Activated naive CD4-positive, alpha-beta T cell treated with anti-CD3 and anti-CD28 coated beads, Interleukin-2, amount 50 U/mL, for 72 hours (primary cell): ENCODE results near the gene CUL9. TPM values are rescaled to one million over a fixed set of nuclear protein-coding genes. Genes with fewer than 3 reads are reported as not detected.

ENCODE experiments used
- ATAC-seq, 2 donors: fragments of 150-1000 bp; cut with Tn5 transposase; 2 replicates each; pipeline ENCODE4 v1.10.0; 2021; ENCODE audit warnings: mild to moderate bottlenecking in 2 of 2, moderate library complexity in 2 of 2
- DNase-seq, 2 donors: peaks; one replicate each; pipeline ENCODE4 v3.0.0; 2021 to 2022; ENCODE audit warnings: low spot score in 2 of 2
- H3K27ac Mint-ChIP-seq, 2 donors: one replicate each; pipeline ENCODE4 v1.8.0; 2022; ENCODE audit warnings: mild to moderate bottlenecking in 2 of 2, mixed read lengths in 2 of 2
- H3K36me3 Mint-ChIP-seq, 2 donors: one replicate each; pipeline ENCODE4 v1.8.0; 2022; ENCODE audit warnings: mixed read lengths in 2 of 2
- H3K9me3 Mint-ChIP-seq, 2 donors: one replicate each; pipeline ENCODE4 v1.8.0; 2022; ENCODE audit warnings: mixed read lengths in 2 of 2
- total RNA-seq, 2 donors: library from RNA; stranded (reverse); gene quantifications; one replicate each; pipeline ENCODE4 v1.2.3, GENCODE V29; 2022

The CUL9 gene
- total RNA-seq, 2 donors from 2014 or later: 45.7 to 88.0 TPM

GRCh38 chr6:43170931-43171706 is 10.9 kb upstream of the CUL9 start, which contains the start of gene SRF:
SRF (plus strand) TSS chr6:43171269; CDS start chr6:43171657, 388 bp downstream.
- Mint-ChIP-seq H3K9me3 (no peaks in the 10 kb centered on the region), H3K27ac (peak within 1 kb of the TSS; percentile 88 to 94), H3K36me3 (peaks cover 16 to 31% of the 10 kb centered on the region in 2 donors)
- ATAC-seq: peak; percentile 71 to 78
- DNase-seq: peak; percentile 98 to 99

GRCh38 chr6:43171707-43172103 is 10.3 kb upstream of the CUL9 start:
- DNase-seq: peak in 1 of 2 donors; percentile 48
- H3K36me3 Mint-ChIP-seq: peaks cover 22 to 35% of the 10 kb centered on the region in 2 donors
- no peak for ATAC-seq

GRCh38 chr6:43172104-43173007 is 9.6 kb upstream of the CUL9 start:
- H3K27ac Mint-ChIP-seq: peak overlapping the region; percentile 88
- DNase-seq (peak; percentile 51 to 78), ATAC-seq (peak in 1 of 2 donors; percentile 2)
- peaks cover 22 to 35% of the 10 kb centered on the region in 2 donors for H3K36me3 Mint-ChIP-seq
- H3K9me3 Mint-ChIP-seq: no peaks in the 10 kb centered on the region

More at GRCh38 chr6:43171707-43172103, 10.3 kb upstream of the CUL9 start:
- Mint-ChIP-seq H3K27ac (peak overlapping the region; percentile 88), H3K9me3 (no peaks in the 10 kb centered on the region)

GRCh38 chr6:43173591-43174262 is 8.3 kb upstream of the CUL9 start:
- Mint-ChIP-seq H3K27ac (peak overlapping the region; percentile 88), H3K9me3 (no peaks in the 10 kb centered on the region), H3K36me3 (peaks cover 22 to 35% of the 10 kb centered on the region in 2 donors)
- DNase-seq (no peak), ATAC-seq (no peak)

- Mint-ChIP-seq H3K27ac (peak overlapping the region; percentile 88 to 92), H3K36me3 (peaks cover 22 to 35% of the 10 kb centered on the region in 2 donors), H3K9me3 (no peaks in the 10 kb centered on the region)
- ATAC-seq (peak; percentile 79 to 80), DNase-seq (peak; percentile 91 to 97)
These were observed 7.5 kb upstream of the CUL9 start for GRCh38 chr6:43174263-43175112.

GRCh38 chr6:43175676-43176422 is 6.1 kb upstream of the CUL9 start:
- peak overlapping the region; percentile 88 to 92 for H3K27ac Mint-ChIP-seq
- no peak for ATAC-seq
- no peak for DNase-seq
- H3K36me3 Mint-ChIP-seq: peaks cover 22 to 29% of the 10 kb centered on the region in 2 donors
- H3K9me3 Mint-ChIP-seq: no peaks in the 10 kb centered on the region

- H3K36me3 Mint-ChIP-seq: peaks cover 22 to 26% of the 10 kb centered on the region in 2 donors
- DNase-seq: no peak
- ATAC-seq: no peak
- no peaks in the 10 kb centered on the region for H3K9me3 Mint-ChIP-seq
- peak overlapping the region; percentile 88 to 92 for H3K27ac Mint-ChIP-seq
These were observed 5.6 kb upstream of the CUL9 start for GRCh38 chr6:43176423-43176786.

- Mint-ChIP-seq H3K27ac (peak overlapping the region in 1 of 2 donors; percentile 34), H3K36me3 (peaks cover 13 to 23% of the 10 kb centered on the region in 2 donors), H3K9me3 (no peaks in the 10 kb centered on the region)
- ATAC-seq (no peak), DNase-seq (no peak)
These were observed 3.8 kb upstream of the CUL9 start for GRCh38 chr6:43178150-43178549.

GRCh38 chr6:43178951-43179830 is 2.8 kb upstream of the CUL9 start:
- no peak overlapping the region for H3K27ac Mint-ChIP-seq

GRCh38 chr6:43180058-43180457 is 1.9 kb upstream of the CUL9 start:
- Mint-ChIP-seq H3K9me3 (no peaks in the 10 kb centered on the region), H3K27ac (no peak overlapping the region), H3K36me3 (peaks cover 8 to 22% of the 10 kb centered on the region in 2 donors)
- DNase-seq: no peak
- ATAC-seq: no peak

More at GRCh38 chr6:43178951-43179830, 2.8 kb upstream of the CUL9 start:
- DNase-seq (no peak), ATAC-seq (no peak)
- no peaks in the 10 kb centered on the region for H3K9me3 Mint-ChIP-seq
- H3K36me3 Mint-ChIP-seq: peaks cover 12 to 26% of the 10 kb centered on the region in 2 donors

- Mint-ChIP-seq H3K36me3 (peaks cover 6 to 19% of the 10 kb centered on the region in 2 donors), H3K27ac (peak overlapping the region; percentile 82 to 91), H3K9me3 (no peaks in the 10 kb centered on the region)
- DNase-seq: no peak
- ATAC-seq: no peak
These were observed 1.0 kb upstream of the CUL9 start for GRCh38 chr6:43180985-43181384.

GRCh38 chr6:43181621-43181941 is 415 bp upstream of the CUL9 start:
- Mint-ChIP-seq H3K27ac (peak overlapping the region; percentile 82 to 91), H3K9me3 (no peaks in the 10 kb centered on the region), H3K36me3 (peaks cover 0 to 13% of the 10 kb centered on the region in 2 donors)
- DNase-seq: no peak
- ATAC-seq: no peak

GRCh38 chr6:43183441-43183840 is 1.4 kb downstream of the CUL9 start:
- ATAC-seq (no peak), DNase-seq (no peak)
- Mint-ChIP-seq H3K36me3 (peaks cover 0 to 12% of the 10 kb centered on the region in 2 donors), H3K9me3 (no peaks in the 10 kb centered on the region), H3K27ac (peak overlapping the region; percentile 91 to 93)

- ATAC-seq: no peak
- DNase-seq: no peak
- Mint-ChIP-seq H3K36me3 (peaks cover 0 to 12% of the 10 kb centered on the region in 2 donors), H3K9me3 (no peaks in the 10 kb centered on the region), H3K27ac (peak overlapping the region; percentile 77 to 91)
These were observed 2.4 kb downstream of the CUL9 start for GRCh38 chr6:43184268-43184985.
